WTC11 (cell line): Measurements from ENCODE around the gene PSORS1C1.

Source experiments
- AFF4 ChIP-seq: sonication (generic); formaldehyde crosslinking; IDR thresholded peaks from 2 replicates; pipeline ENCODE4 v1.8.1; 2023; ENCODE audit warnings: mild to moderate bottlenecking, missing genetic modification reagents, borderline replicate concordance
- ATF1 ChIP-seq: sonication (generic); formaldehyde crosslinking; IDR thresholded peaks from 2 replicates; pipeline ENCODE4 v1.8.1; 2023; ENCODE audit warnings: mild to moderate bottlenecking, moderate library complexity, missing genetic modification reagents
- CTCF ChIP-seq: fragments of 200-600 bp; IDR thresholded peaks from 2 replicates; pipeline ENCODE4 v1.8.0; 2022; ENCODE audit warnings: antibody characterized with exemption
- ELF4 ChIP-seq: sonication (generic); formaldehyde crosslinking; IDR thresholded peaks from 2 replicates; pipeline ENCODE4 v1.8.1; 2022; ENCODE audit warnings: low read depth, mild to moderate bottlenecking, moderate library complexity, missing genetic modification reagents
- MAX ChIP-seq: sonication (generic); formaldehyde crosslinking; IDR thresholded peaks from 2 replicates; pipeline ENCODE4 v1.8.0; 2022; ENCODE audit warnings: mild to moderate bottlenecking, missing genetic modification reagents
- PREB ChIP-seq: sonication (generic); formaldehyde crosslinking; IDR thresholded peaks from 2 replicates; pipeline ENCODE4 v1.8.1; 2022; ENCODE audit warnings: mild to moderate bottlenecking, missing genetic modification reagents, moderate library complexity, borderline replicate concordance
- TEAD4 ChIP-seq: sonication (generic); formaldehyde crosslinking; IDR thresholded peaks from 2 replicates; pipeline ENCODE4 v1.8.0; 2022; ENCODE audit warnings: mild to moderate bottlenecking, missing genetic modification reagents

- TF ChIP-seq PREB (no peak), TEAD4 (no peak), CTCF (no peak), ELF4 (no peak), AFF4 (CRISPR knock-in tag) (no peak), ATF1 (CRISPR knock-in tag) (no peak), MAX (CRISPR knock-in tag) (no peak)
Observed at GRCh38 chr6:31170987-31171671, 56.5 kb downstream of the PSORS1C1 start.
